Duodenal mucosa (tissue), 2 donors: Measurements from ENCODE around the gene KAT8.

Experiments used
- H3K27ac ChIP-seq: one replicate; pipeline ENCODE4 v1.7.0; 2013; ENCODE audit warnings: low read depth, low read length
- H3K27me3 ChIP-seq, 2 donors: one replicate each; pipeline ENCODE4 v1.7.0; 2013; ENCODE audit warnings: low read length in 2 of 2, control low read depth in 1 of 2; ENCODE audit not compliant: insufficient read depth in 2 of 2, control insufficient read depth in 1 of 2
- H3K36me3 ChIP-seq, 2 donors: one replicate each; pipeline ENCODE4 v1.7.0; 2013; ENCODE audit warnings: low read length in 2 of 2, control low read depth in 1 of 2; ENCODE audit not compliant: insufficient read depth in 2 of 2, control insufficient read depth in 1 of 2
- H3K4me1 ChIP-seq, 2 donors: one replicate each; pipeline ENCODE4 v1.7.0; 2013; ENCODE audit warnings: low read length in 2 of 2, control low read depth in 1 of 2; ENCODE audit not compliant: insufficient read depth in 2 of 2, control insufficient read depth in 1 of 2
- H3K4me3 ChIP-seq, 2 donors: one replicate each; pipeline ENCODE4 v1.7.0; 2013; ENCODE audit warnings: low read length in 2 of 2, low read depth in 1 of 2
- H3K9ac ChIP-seq, 2 donors: one replicate each; pipeline ENCODE4 v1.7.0; 2013; ENCODE audit warnings: low read length in 2 of 2, low read depth in 1 of 2
- H3K9me3 ChIP-seq, 2 donors: one replicate each; pipeline ENCODE4 v1.7.0; 2013; ENCODE audit warnings: low read length in 2 of 2, control low read depth in 1 of 2; ENCODE audit not compliant: control insufficient read depth in 1 of 2

Gene KAT8

GRCh38 chr16:31077592-31078396 lies 39.7 kb upstream of the KAT8 start:
- no peaks in the 10 kb centered on the region for H3K27me3 ChIP-seq
- peaks cover 6 to 15% of the 10 kb centered on the region in 2 donors for H3K4me1 ChIP-seq
- no peak overlapping the region for H3K27ac ChIP-seq
- no peak overlapping the region for H3K4me3 ChIP-seq
- H3K9me3 ChIP-seq = no peaks in the 10 kb centered on the region
- no peak overlapping the region for H3K9ac ChIP-seq
- H3K36me3 ChIP-seq = peaks cover 38 to 62% of the 10 kb centered on the region in 2 donors

GRCh38 chr16:31078597-31079341 lies 38.7 kb upstream of the KAT8 start:
- Histone ChIP-seq H3K27me3 (no peaks in the 10 kb centered on the region), H3K9me3 (no peaks in the 10 kb centered on the region), H3K36me3 (peaks cover 42 to 71% of the 10 kb centered on the region in 2 donors), H3K27ac (no peak overlapping the region), H3K4me1 (peaks cover 6 to 14% of the 10 kb centered on the region in 2 donors), H3K9ac (no peak overlapping the region), H3K4me3 (no peak overlapping the region)

- H3K27ac ChIP-seq = no peak overlapping the region
- H3K9me3 ChIP-seq = no peaks in the 10 kb centered on the region
- peaks cover 6 to 14% of the 10 kb centered on the region in 2 donors for H3K4me1 ChIP-seq
- H3K9ac ChIP-seq = no peak overlapping the region
- H3K36me3 ChIP-seq = peaks cover 42 to 77% of the 10 kb centered on the region in 2 donors
- no peak overlapping the region for H3K4me3 ChIP-seq
- H3K27me3 ChIP-seq = no peaks in the 10 kb centered on the region
Observed at GRCh38 chr16:31079342-31079944, 38.0 kb upstream of the KAT8 start.

GRCh38 chr16:31080035-31080629 lies 37.3 kb upstream of the KAT8 start:
- H3K9ac ChIP-seq = no peak overlapping the region
- no peaks in the 10 kb centered on the region for H3K27me3 ChIP-seq
- H3K4me1 ChIP-seq = peaks cover 1 to 8% of the 10 kb centered on the region in 2 donors
- no peak overlapping the region for H3K4me3 ChIP-seq
- no peak overlapping the region for H3K27ac ChIP-seq
- no peaks in the 10 kb centered on the region for H3K9me3 ChIP-seq
- H3K36me3 ChIP-seq = peaks cover 42 to 80% of the 10 kb centered on the region in 2 donors

GRCh38 chr16:31080756-31081419 lies 36.6 kb upstream of the KAT8 start:
- no peak overlapping the region for H3K9ac ChIP-seq
- H3K9me3 ChIP-seq = no peaks in the 10 kb centered on the region
- H3K4me3 ChIP-seq = no peak overlapping the region
- H3K4me1 ChIP-seq = peaks cover 0 to 4% of the 10 kb centered on the region in 2 donors
- no peaks in the 10 kb centered on the region for H3K27me3 ChIP-seq
- H3K36me3 ChIP-seq = peaks cover 42 to 82% of the 10 kb centered on the region in 2 donors
- H3K27ac ChIP-seq = no peak overlapping the region

GRCh38 chr16:31081428-31082351 lies 35.8 kb upstream of the KAT8 start:
- H3K27ac ChIP-seq = no peak overlapping the region
- no peaks in the 10 kb centered on the region for H3K9me3 ChIP-seq
- no peak overlapping the region for H3K9ac ChIP-seq
- peaks cover 34 to 77% of the 10 kb centered on the region in 2 donors for H3K36me3 ChIP-seq
- no peaks in the 10 kb centered on the region for H3K27me3 ChIP-seq
- no peak overlapping the region for H3K4me3 ChIP-seq
- peaks cover 0 to 4% of the 10 kb centered on the region in 2 donors for H3K4me1 ChIP-seq

GRCh38 chr16:31082368-31083045 lies 35.0 kb upstream of the KAT8 start:
- H3K27me3 ChIP-seq = no peaks in the 10 kb centered on the region
- no peaks in the 10 kb centered on the region for H3K9me3 ChIP-seq
- H3K4me3 ChIP-seq = no peak overlapping the region
- H3K4me1 ChIP-seq = peaks cover 0 to 4% of the 10 kb centered on the region in 2 donors
- peaks cover 28 to 69% of the 10 kb centered on the region in 2 donors for H3K36me3 ChIP-seq
- H3K27ac ChIP-seq = no peak overlapping the region
- H3K9ac ChIP-seq = no peak overlapping the region

- Histone ChIP-seq H3K4me3 (no peak overlapping the region), H3K36me3 (peaks cover 22 to 63% of the 10 kb centered on the region in 2 donors)
Observed at GRCh38 chr16:31083081-31083480, 34.4 kb upstream of the KAT8 start.

More at GRCh38 chr16:31083081-31083480, 34.4 kb upstream of the KAT8 start:
- no peak overlapping the region for H3K9ac ChIP-seq
- H3K4me1 ChIP-seq = peaks cover 0 to 4% of the 10 kb centered on the region in 2 donors
- H3K9me3 ChIP-seq = no peaks in the 10 kb centered on the region
- H3K27me3 ChIP-seq = no peaks in the 10 kb centered on the region
- H3K27ac ChIP-seq = no peak overlapping the region
